ENCODE data around the gene HPD.
"Not testable (repeated sequence)": the region's sequence is repeated elsewhere in the genome, so short reads cannot be mapped to it uniquely, and the experiment has no call there.

The HPD gene

DNA sequence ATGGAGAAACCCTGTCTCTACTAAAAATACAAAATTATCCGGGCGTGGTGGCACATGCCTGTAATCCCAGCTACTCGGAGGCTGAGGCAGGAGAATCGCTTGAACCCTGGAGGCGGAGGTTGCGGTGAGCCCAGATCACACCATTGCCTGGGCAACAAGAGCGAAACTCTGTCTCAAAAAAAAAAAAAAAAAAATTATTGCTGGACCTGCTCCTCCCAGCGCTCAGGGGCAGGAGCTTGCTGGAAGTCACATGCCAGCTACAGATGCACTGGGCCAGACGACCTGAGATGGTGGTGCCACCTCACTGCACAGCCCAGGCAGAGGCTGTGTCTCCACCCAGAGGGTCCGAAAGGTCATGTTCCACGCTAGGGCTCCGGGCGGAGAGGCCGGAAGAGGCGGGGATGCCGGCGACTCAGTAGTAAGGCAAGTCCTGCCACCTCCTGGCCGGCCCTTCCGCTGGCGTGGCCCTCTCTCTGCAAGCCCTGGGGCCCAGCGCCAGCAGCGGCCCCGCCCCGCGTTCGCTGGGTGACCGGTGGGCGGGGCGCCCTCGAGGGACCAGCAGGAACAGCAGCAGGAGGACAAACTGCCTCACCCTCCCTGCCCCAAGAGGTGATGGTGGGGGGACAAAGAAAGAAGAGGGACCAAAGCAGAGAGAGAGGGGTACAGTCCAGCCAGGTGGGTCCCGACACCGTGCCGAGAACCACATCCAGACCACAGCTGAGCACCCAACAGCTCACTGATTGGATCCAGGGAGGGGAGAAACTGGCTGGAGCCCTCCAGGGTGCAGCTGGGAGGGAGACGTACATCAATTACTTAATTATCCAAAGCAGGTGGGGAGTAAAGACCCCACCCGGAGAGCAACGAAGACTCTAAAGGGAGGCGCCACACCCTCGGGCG lies 61.6 kb downstream of the HPD start:
- DNase-seq = no peak

DNA sequence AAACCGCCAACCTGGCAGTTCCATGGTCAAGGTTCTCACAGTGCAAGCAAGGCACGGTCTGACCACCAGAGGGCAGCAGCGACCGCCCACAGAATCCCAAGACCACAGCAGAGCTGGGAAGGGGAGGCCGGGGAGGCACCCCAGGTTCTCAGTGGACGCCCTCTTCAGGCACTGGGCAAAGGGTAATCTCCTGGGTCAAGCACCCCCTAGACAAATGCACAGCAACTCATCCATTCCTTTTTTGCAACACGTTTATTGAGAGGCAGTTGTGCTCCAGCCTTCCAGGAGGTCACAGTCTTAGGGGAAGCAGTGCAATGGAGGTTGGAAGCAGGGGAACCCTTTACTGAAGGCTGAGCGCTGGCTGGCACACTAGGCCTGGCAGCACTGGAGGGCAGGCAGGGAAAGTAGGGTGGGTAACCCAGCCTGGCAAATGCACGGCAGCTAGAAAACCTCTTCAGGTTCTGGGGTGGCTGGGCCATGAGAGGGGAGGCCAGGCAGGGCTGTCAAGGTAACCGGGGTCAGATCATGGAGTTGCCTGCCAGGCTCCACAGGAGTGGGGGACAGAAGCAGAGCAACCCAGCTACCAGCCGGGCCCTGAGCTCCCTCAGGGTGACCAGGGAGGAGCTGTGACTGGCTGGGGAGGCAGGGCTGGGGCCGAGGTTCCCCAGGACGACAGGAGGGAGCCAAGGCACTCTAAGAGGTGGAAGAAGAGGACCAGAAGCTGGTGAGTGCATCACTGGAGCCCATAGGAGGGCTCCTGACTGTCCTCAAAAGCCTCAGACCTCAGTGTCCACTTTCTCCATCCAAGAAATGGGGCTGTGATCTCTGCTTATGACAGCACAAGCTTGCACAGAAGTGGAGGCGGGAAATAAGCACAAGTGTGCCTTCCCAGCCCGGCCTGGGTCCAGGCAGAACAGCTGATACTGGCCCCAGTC lies 63.4 kb downstream of the HPD start:
- DNase-seq = peak; percentile 85

DNA sequence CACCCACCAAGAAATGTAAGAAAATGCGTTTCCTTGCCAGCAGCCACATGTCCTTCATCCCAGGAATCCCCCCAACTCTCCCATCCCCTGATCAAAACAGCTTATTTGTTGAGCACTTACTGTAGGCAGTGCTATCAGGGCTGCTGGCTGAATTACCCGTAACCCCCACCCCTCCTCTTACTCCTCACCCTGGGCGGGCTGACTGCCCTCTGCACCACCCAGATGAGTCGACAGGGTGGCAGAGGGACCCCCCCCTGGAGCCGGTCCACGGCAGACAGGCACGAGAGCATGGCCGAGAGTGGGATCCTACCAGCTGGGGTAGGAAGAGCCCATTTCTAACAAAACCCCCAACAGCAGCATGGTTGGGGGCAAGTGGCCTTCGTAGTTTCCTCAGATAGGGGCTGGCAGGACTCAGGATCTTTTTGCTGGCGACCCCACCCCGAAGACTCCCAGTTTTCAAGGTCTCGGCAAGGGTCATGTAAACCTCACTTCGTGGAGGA lies 64.1 kb downstream of the HPD start:
- DNase-seq = no peak

DNA sequence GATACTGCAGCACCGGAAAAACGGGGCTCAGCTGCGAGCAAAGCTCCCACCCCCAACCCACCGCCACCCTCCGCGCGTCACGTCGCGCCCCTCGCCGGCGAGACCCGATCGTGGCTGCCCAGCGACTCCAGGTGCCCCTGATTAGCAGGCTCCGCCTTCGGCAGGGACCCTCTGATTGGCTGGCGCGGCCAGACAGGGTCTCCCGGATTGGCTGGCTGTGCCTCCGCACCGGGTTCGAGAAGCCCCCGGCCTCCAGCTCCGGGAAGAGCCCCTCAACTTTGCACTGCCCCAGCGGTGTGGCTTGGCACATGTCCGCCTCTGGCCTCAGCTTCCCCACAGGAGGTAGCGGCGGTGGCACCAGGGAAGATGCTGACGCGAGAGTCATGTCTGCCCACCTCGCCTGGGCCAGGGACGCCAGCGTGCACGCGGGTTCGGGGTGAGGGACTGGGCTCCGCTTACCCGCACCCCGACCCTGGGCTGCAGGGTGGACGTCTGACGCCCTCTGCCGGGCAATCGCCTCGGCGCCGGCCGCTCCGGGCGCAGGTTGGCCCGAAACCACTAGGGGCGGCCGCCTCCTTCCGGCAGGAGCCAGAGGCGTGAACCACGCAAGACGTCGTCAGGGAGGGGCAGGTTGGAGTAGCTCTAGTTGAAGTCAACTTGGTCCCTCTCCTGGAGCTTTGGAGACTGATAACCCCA lies 64.7 kb downstream of the HPD start:
- DNase-seq = peak; percentile 96

DNA sequence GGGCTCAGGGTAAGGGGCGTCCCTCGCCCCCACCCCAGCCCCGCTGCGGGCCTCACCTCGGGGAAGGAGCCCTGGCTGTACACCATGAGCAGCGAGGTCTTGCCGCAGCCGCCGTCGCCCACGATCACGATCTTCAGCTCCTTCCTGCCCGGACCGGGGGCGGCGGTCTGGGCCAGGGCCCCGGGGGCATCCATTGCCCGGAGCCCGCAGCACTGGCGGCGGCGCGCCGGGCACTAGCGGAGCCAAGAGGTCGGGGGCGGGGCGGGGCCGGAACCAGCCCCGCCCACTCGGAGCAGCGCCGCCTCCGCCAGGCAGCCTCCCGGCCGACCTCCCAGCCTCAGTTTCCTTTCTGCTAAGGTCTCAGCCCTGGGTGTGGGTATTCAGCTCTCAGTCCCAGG lies 65.2 kb downstream of the HPD start, which contains the start of gene RHOF:
Gene RHOF, minus strand, starts transcription at position 249 of the 398 bp plus-strand sequence. Its CDS starts 55 bp downstream, at position 194.
- DNase-seq = peak; percentile 59

DNA sequence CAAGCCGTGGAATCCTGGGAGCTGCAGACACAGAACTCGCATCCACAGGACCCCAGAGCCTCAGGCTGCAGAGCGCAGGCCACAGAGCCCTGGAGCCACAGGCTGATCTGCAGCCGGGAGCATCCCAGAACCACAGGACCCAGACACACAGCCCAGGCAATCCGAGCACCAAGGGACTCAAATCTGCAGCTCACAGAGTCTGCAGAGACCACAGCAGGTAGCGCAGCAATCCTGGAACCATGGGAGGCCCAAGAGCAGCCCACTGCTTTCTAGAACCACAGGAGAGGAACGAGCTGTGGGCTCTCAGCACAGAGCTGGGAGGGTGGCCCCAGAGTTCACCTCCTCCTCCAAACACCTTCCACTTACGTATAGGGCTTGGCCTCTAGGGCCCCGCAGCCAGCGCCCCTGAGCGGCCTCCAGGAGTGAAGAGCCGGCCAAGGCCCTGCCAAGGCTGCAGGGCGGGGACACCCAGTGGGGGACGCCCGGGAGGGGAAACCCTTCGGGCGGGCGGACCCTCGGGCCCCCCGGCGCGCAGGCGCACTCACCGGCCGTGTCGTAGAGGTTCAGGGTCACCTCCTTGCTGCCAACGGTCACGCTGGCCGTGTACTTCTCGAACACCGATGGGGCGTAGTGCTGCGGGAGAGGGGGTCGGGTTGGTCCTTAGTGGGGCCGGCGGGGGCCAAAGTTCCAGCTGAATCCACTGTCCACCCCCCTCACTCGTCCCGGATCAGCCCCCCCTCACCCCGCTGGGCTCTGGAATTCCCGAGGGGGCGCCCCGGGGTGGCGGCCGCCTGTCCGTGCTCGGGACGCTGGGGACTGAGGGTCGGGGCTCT lies 65.8 kb downstream of the HPD start:
- DNase-seq = peak; percentile 60

DNA sequence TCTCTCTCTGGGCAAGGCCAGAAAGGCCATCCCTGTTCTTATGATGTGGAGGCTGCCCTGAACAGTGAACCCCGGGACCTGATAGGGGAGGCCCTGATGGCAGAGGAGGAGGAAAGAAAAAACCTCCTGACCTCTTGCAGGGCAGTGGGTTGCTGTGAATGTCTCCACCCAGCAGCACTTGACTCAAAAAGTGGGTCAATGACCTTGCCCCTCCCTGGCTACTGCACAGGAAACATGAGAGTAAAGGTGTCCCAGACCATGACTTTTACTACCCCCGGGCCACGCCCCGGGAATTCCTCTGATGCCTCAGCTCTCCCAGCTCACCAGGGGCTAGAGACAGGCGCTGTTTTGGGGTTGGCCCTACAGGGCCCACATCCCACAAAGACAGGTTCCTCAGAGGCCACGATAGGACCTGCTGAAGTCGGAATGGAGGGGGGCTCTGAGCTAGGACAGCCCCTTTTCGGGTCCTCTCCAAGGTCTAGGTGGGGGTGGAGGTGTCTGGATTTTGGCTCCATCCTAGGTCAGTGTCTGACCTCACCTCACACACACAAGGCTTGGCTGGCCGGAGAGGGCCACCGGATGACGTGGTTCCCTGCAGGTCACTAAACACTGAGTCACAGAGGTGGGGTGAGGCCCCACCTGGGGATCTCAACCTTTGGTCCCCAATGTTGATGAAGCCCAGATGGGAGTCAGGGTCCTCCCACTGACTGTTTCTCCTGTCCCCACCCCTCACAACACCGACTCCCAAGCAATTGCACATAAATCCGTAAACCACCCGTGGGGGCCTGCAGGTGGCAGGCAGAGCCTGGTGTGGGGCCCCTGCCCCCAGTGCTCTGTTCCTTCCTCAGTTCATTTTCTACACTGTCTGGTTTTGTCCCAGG lies 66.7 kb downstream of the HPD start:
- DNase-seq = no peak

DNA sequence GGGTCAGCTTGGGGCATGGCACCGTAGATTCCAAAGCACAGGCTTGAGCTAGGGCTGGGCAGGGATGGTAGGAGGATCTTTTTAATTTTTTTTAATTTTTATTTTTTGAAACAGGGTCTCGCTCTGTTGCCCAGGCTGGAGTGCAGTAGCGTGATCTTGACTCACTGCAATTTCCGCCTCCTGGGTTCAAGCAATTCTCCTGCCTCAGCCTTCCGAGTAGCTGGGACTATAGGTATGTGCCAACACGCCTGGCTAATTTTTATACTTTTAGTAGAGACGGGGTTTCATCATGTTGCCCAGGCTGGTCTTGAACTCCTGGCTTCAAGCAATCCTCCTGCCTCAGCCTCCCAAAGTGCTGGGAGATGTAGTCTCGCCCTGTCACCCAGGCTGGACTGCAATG lies 67.9 kb downstream of the HPD start:
- DNase-seq = not testable (repeated sequence)

DNA sequence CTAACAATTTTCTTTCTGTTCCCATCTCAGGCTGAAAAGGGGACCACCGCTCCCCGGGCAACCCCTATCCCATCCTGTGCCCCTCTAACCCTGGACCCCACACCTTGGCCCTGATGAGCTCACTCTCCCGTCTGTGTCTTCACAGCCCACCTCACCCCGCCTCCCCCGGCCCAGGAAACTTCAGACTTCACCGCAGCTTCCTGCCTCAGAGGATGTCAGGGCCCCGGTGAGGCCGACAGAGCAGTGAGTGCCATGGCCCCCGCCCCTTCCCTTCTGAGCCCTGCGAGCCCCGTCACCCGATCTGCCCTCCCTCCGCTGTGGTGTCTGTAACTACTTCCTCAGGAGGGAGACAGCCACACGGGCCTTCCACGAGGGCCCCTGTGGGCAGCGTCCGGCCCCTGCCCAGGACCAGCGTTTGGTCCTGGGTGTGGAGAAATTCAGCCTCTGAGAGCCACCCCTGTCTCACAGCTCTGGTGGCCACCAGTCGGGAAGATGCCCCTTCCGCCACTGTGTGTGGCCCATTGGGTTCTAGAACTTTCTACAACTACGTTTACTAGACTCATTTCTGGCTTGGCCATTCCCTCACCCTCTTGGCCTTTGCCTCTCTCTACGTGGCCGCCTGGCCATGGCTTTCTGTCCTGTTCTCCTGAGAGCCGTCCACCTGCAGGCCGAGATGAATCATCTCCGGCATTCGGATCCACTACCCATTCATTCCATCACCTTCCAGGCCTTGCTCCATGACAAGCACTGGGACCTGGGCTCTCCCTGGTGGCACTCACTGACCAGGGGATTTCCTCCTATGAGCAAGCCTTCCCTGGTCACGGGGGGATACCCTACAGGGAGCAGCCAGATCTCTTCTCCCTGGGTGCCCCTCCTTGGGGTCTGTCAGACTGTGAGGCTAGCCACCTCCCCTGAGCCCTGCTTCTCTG lies 68.6 kb downstream of the HPD start:
- DNase-seq = peak; percentile 95
